ENCODE data around the gene CYCS.
A peak's percentile ranks its signal among the peaks of the same experiment; 100 is the strongest.
"Not testable (repeated sequence)": the region's sequence is repeated elsewhere in the genome, so short reads cannot be mapped to it uniquely, and the experiment has no call there.

CYCS gene

DNA sequence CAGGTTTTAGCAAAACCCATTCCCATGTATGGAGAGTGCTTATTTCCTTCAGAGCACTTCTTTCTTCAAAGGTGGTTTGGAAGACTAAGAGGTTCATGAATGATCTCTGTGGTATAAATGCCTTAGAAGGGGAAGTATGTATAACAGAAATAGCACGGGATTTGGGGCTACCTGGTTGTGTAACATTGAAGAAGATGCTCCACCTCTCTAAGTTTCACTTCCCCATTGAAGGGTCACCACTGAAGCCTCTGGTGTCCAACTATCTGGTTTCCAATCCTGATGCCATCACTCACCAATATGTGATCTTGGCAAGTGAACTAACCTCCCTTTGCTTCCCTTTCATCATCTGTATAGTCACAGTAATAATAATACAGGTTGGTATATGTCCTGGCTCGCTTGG lies 37.2 kb downstream of the CYCS start:
- Histone ChIP-seq H3K9ac (ENCODE audit: low read length) (no peak overlapping the region), H3K36me3 (replicated peaks; ENCODE audit: insufficient read depth, low read length) (no peaks in the 10 kb centered on the region), H3K4me2 (ENCODE audit: low read depth, low read length) (peak overlapping the region; percentile 24), H3K4me3 (ENCODE audit: low read length) (no peak overlapping the region), H3K9me2 (replicated peaks; ENCODE audit: insufficient read depth, low read length) (no peaks in the 10 kb centered on the region), H3K27ac (ENCODE audit: low read length) (no peak overlapping the region), H3K27me3 (replicated peaks; ENCODE audit: insufficient read depth, low read length) (no peaks in the 10 kb centered on the region), H3F3A (ENCODE audit: insufficient read depth, low read length) (peaks cover 3% of the 10 kb centered on the region; the same call in 1 of the 2 replicates), H4K20me1 (ENCODE audit: insufficient read depth, low read length) (no peaks in the 10 kb centered on the region), H2AFZ (ENCODE audit: low read length) (no peak overlapping the region), H3K9me3 (replicated peaks; ENCODE audit: insufficient read depth, low read length) (no peaks in the 10 kb centered on the region), H3K4me1 (ENCODE audit: low read length) (peaks cover 16% of the 10 kb centered on the region), H3K79me2 (ENCODE audit: low read length) (no peaks in the 10 kb centered on the region)
- peak; percentile 63 for DNase-seq
- no peak for TF ChIP-seq EZH2phosphoT487 (IDR thresholded peaks at IDR 0.05; ENCODE audit: low read length)
- TF ChIP-seq, protein P1, sequence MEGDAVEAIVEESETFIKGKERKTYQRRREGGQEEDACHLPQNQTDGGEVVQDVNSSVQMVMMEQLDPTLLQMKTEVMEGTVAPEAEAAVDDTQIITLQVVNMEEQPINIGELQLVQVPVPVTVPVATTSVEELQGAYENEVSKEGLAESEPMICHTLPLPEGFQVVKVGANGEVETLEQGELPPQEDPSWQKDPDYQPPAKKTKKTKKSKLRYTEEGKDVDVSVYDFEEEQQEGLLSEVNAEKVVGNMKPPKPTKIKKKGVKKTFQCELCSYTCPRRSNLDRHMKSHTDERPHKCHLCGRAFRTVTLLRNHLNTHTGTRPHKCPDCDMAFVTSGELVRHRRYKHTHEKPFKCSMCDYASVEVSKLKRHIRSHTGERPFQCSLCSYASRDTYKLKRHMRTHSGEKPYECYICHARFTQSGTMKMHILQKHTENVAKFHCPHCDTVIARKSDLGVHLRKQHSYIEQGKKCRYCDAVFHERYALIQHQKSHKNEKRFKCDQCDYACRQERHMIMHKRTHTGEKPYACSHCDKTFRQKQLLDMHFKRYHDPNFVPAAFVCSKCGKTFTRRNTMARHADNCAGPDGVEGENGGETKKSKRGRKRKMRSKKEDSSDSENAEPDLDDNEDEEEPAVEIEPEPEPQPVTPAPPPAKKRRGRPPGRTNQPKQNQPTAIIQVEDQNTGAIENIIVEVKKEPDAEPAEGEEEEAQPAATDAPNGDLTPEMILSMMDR (IDR thresholded peaks at IDR 0.05; ENCODE audit: low read length), result no peak
- no peak for TF ChIP-seq EZH2 (optimal IDR thresholded peaks at IDR 0.05; ENCODE audit: low read depth, low read length)

DNA sequence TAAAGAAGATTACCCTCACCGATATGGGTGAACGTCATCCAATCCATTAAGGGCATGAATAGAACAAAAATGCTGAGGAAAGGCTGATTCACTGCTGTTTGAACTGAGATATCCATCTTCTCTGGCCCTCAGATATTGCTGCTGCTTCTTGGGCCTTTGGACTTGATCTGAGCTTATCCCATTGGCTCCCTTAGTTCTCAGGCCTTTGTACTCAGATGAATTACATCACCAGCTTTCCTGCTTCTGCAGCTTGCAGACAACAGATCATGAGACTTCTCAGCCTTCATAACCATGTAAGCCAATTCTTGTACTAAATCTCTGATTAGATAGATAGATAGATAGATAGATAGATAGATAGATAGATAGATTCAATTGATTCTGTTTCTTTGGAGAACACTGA lies 40.2 kb downstream of the CYCS start:
- no peak overlapping the region for H2AFZ ChIP-seq (ENCODE audit: low read length)

GRCh38 chr7:25083201-25083600 lies 41.9 kb downstream of the CYCS start:
- peaks cover 3% of the 10 kb centered on the region; the same call in 1 of the 2 replicates for H3F3A ChIP-seq (ENCODE audit: insufficient read depth, low read length)
- H3K4me2 ChIP-seq (ENCODE audit: low read depth, low read length), result no peak overlapping the region
- H3K9me3 ChIP-seq (replicated peaks; ENCODE audit: insufficient read depth, low read length), result no peaks in the 10 kb centered on the region
- no peaks in the 10 kb centered on the region for H3K27me3 ChIP-seq (replicated peaks; ENCODE audit: insufficient read depth, low read length)
- H3K4me3 ChIP-seq (ENCODE audit: low read length), result no peak overlapping the region
- no peak overlapping the region for H3K9ac ChIP-seq (ENCODE audit: low read length)
- no peaks in the 10 kb centered on the region for H3K36me3 ChIP-seq (replicated peaks; ENCODE audit: insufficient read depth, low read length)
- no peak overlapping the region for H2AFZ ChIP-seq (ENCODE audit: low read length)
- H3K79me2 ChIP-seq (ENCODE audit: low read length), result no peaks in the 10 kb centered on the region
- H4K20me1 ChIP-seq (ENCODE audit: insufficient read depth, low read length), result no peaks in the 10 kb centered on the region
- TF ChIP-seq, protein P1 (IDR thresholded peaks at IDR 0.05; ENCODE audit: low read length), result no peak
- TF ChIP-seq EZH2phosphoT487 (IDR thresholded peaks at IDR 0.05; ENCODE audit: low read length) (no peak), EZH2 (optimal IDR thresholded peaks at IDR 0.05; ENCODE audit: low read depth, low read length) (no peak)
- H3K27ac ChIP-seq (ENCODE audit: low read length), result no peak overlapping the region
- no peak for DNase-seq
- H3K4me1 ChIP-seq (ENCODE audit: low read length), result peaks cover 14% of the 10 kb centered on the region
- H3K9me2 ChIP-seq (replicated peaks; ENCODE audit: insufficient read depth, low read length), result no peaks in the 10 kb centered on the region

More for the DNA sequence above, 40.2 kb downstream of the CYCS start:
- Histone ChIP-seq H3K9me2 (replicated peaks; ENCODE audit: insufficient read depth, low read length) (no peaks in the 10 kb centered on the region), H3K9me3 (replicated peaks; ENCODE audit: insufficient read depth, low read length) (no peaks in the 10 kb centered on the region), H3K4me1 (ENCODE audit: low read length) (peaks cover 16% of the 10 kb centered on the region), H4K20me1 (ENCODE audit: insufficient read depth, low read length) (no peaks in the 10 kb centered on the region), H3F3A (ENCODE audit: insufficient read depth, low read length) (peaks cover 3% of the 10 kb centered on the region; the same call in 1 of the 2 replicates), H3K9ac (ENCODE audit: low read length) (no peak overlapping the region), H3K4me2 (ENCODE audit: low read depth, low read length) (no peak overlapping the region), H3K27me3 (replicated peaks; ENCODE audit: insufficient read depth, low read length) (no peaks in the 10 kb centered on the region), H3K27ac (ENCODE audit: low read length) (no peak overlapping the region), H3K79me2 (ENCODE audit: low read length) (no peaks in the 10 kb centered on the region), H3K4me3 (ENCODE audit: low read length) (no peak overlapping the region), H3K36me3 (replicated peaks; ENCODE audit: insufficient read depth, low read length) (no peaks in the 10 kb centered on the region)
- DNase-seq, result no peak
- TF ChIP-seq, protein P1 (IDR thresholded peaks at IDR 0.05; ENCODE audit: low read length), result no peak
- TF ChIP-seq EZH2 (optimal IDR thresholded peaks at IDR 0.05; ENCODE audit: low read depth, low read length), result no peak
- TF ChIP-seq EZH2phosphoT487 (IDR thresholded peaks at IDR 0.05; ENCODE audit: low read length), result no peak

DNA sequence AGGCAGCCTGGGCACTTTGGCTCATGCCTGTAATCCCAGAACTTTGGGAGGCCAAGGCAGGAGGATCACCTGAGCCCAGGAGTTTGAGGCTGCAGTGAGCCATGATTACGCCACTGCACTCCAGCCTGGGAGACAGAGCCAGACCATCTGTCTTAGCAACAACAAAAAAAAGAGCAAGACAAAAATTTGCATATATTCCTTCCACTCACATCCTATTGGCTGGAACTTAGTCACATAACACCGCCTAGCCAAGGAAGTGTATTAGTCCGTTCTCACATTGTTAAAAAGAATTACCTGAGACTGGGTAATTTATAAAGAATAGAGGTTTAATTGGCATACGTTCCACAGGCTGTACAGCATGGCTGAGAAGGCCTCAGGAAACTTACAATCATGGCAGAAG lies 43.0 kb downstream of the CYCS start:
- H3F3A ChIP-seq (ENCODE audit: insufficient read depth, low read length); H3K9ac ChIP-seq (ENCODE audit: low read length); H3K36me3 ChIP-seq (replicated peaks; ENCODE audit: insufficient read depth, low read length); H3K79me2 ChIP-seq (ENCODE audit: low read length); H3K27ac ChIP-seq (ENCODE audit: low read length); H3K4me2 ChIP-seq (ENCODE audit: low read depth, low read length); H3K27me3 ChIP-seq (replicated peaks; ENCODE audit: insufficient read depth, low read length); H3K4me1 ChIP-seq (ENCODE audit: low read length); H2AFZ ChIP-seq (ENCODE audit: low read length); H4K20me1 ChIP-seq (ENCODE audit: insufficient read depth, low read length); H3K4me3 ChIP-seq (ENCODE audit: low read length); H3K9me2 ChIP-seq (replicated peaks; ENCODE audit: insufficient read depth, low read length); DNase-seq; H3K9me3 ChIP-seq (replicated peaks; ENCODE audit: insufficient read depth, low read length): not testable (repeated sequence)

All from MM.1S (cell line).